H1 (cell line): ENCODE results near the gene ZNF407. TPM values are rescaled to one million over a fixed set of nuclear protein-coding genes. Genes with fewer than 3 reads are reported as not detected.
A peak's percentile ranks its signal among the peaks of the same experiment; 100 is the strongest.

Experiments
- CTCF ChIA-PET: fragments of 300-600 bp; sonication (Branson Sonifier 250); formaldehyde crosslinking; loops from one replicate; lab custom pipeline; 2021; ENCODE audit not compliant: partially characterized antibody; lab: Charles Lee
- POLR2A ChIA-PET: fragments of 300-600 bp; sonication (Branson Sonifier 250); formaldehyde crosslinking; loops from one replicate; lab custom pipeline; 2021; ENCODE audit warnings: inconsistent platforms; ENCODE audit not compliant: partially characterized antibody; lab: Charles Lee
- DNase-seq, 2 experiments: peaks; one replicate each; pipeline versions ENCODE4 v3.0.0 to v3.0.0-alpha.2; 2010 to 2022; ENCODE audit warnings: low spot score in 2 of 2, low read depth in 1 of 2, mixed read lengths in 1 of 2
- FAIRE-seq: peaks from 2 replicates; lab custom pipeline; 2011; peaks lifted over from hg19 to GRCh38; lab: Jason Lieb, UNC
- H2AFZ ChIP-seq: 2 replicates; pipeline ENCODE4 v1.8.1; 2012; ENCODE audit warnings: low read length, inconsistent platforms
- H2AK5ac ChIP-seq: 2 replicates; pipeline ENCODE4 v1.6.1; 2013; ENCODE audit warnings: low read depth, low read length
- H2BK120ac ChIP-seq: replicated peaks from 2 replicates; pipeline ENCODE3; 2013; ENCODE audit warnings: low read depth, low read length, inconsistent platforms
- H2BK12ac ChIP-seq: 2 replicates; pipeline ENCODE4 v1.6.1; 2013; ENCODE audit warnings: low read depth, low read length
- H2BK15ac ChIP-seq: 2 replicates; pipeline ENCODE4 v1.6.1; 2013; ENCODE audit warnings: low read length
- H2BK20ac ChIP-seq: 2 replicates; pipeline ENCODE4 v1.6.1; 2013; ENCODE audit warnings: low read length
- H2BK5ac ChIP-seq: 2 replicates; pipeline ENCODE4 v1.6.1; 2013; ENCODE audit warnings: low read depth, low read length
- H3K14ac ChIP-seq: 2 replicates; pipeline ENCODE4 v1.6.1; 2013; ENCODE audit warnings: inconsistent platforms; ENCODE audit not compliant: insufficient read length
- H3K18ac ChIP-seq: 2 replicates; pipeline ENCODE4 v1.6.1; 2013; ENCODE audit warnings: low read length; ENCODE audit errors: extremely low read depth
- H3K23ac ChIP-seq: 2 replicates; pipeline ENCODE4 v1.6.1; 2013; ENCODE audit warnings: inconsistent platforms; ENCODE audit not compliant: insufficient read length
- H3K23me2 ChIP-seq: 2 replicates; pipeline ENCODE4 v1.6.1; 2013; ENCODE audit warnings: low read depth, low read length
- H3K27ac ChIP-seq: 2 replicates; pipeline ENCODE4 v1.6.1; 2011; ENCODE audit warnings: low read depth, low read length, inconsistent platforms
- H3K27me3 ChIP-seq, 4 experiments: replicated peaks in 1 of 4; 1 replicate in 1 of 4; 2 replicates in 3 of 4; pipeline versions ENCODE4 v1.6.1 to v1.8.1; 2011 to 2013; ENCODE audit warnings: low read length in 3 of 4, mild to moderate bottlenecking in 3 of 4, inconsistent platforms in 2 of 4, mixed read lengths in 2 of 4, moderate library complexity in 1 of 4; ENCODE audit not compliant: control insufficient read depth in 3 of 4, insufficient read depth in 3 of 4; ENCODE audit errors: extremely low read depth in 1 of 4
- H3K36me3 ChIP-seq, 4 experiments: 2 replicates each; pipeline versions ENCODE4 v1.6.1 to v1.8.1; 2011 to 2013; ENCODE audit warnings: mild to moderate bottlenecking in 4 of 4, low read length in 3 of 4, moderate library complexity in 2 of 4, control low read depth in 1 of 4, inconsistent platforms in 1 of 4; ENCODE audit not compliant: insufficient read depth in 4 of 4, control insufficient read depth in 2 of 4
- H3K4ac ChIP-seq: replicated peaks from 2 replicates; pipeline ENCODE3; 2013; ENCODE audit warnings: low read length, low read depth, mixed read lengths, inconsistent platforms; ENCODE audit not compliant: insufficient read length
- H3K4me1 ChIP-seq, 4 experiments: replicated peaks in 1 of 4; 1 replicate in 1 of 4; 2 replicates in 3 of 4; pipeline versions ENCODE4 v1.6.1 to v1.8.1; 2011 to 2013; ENCODE audit warnings: low read length in 3 of 4, inconsistent platforms in 2 of 4, mixed read lengths in 1 of 4; ENCODE audit not compliant: insufficient read depth in 4 of 4, control insufficient read depth in 3 of 4
- H3K4me2 ChIP-seq, 2 experiments: 2 replicates each; pipeline versions ENCODE4 v1.6.1 to v1.8.1; 2011 to 2013; ENCODE audit warnings: low read depth in 2 of 2, low read length in 2 of 2, control low read depth in 1 of 2, inconsistent platforms in 1 of 2, mild to moderate bottlenecking in 1 of 2; ENCODE audit not compliant: insufficient read depth in 1 of 2
- H3K4me3 ChIP-seq, 4 experiments: fragments of 200-600, 300-600 bp in 1 of 4; sonication (generic), shearing (Covaris generic), sonication (Bioruptor Twin) in 1 of 4; 2 replicates each; pipeline versions ENCODE4 v1.5.1 to v1.8.1; 2011 to 2016; ENCODE audit warnings: low read length in 4 of 4, low read depth in 3 of 4, control low read depth in 2 of 4, inconsistent platforms in 2 of 4, mild to moderate bottlenecking in 2 of 4, mixed read lengths in 1 of 4, moderate library complexity in 1 of 4; ENCODE audit not compliant: insufficient read depth in 2 of 4; ENCODE audit errors: extremely low read depth in 1 of 4
- H3K56ac ChIP-seq: replicated peaks from 2 replicates; pipeline ENCODE3; 2013; ENCODE audit warnings: low read depth, mild to moderate bottlenecking, mixed read lengths, low read length, inconsistent platforms; ENCODE audit not compliant: insufficient read length
- H3K79me1 ChIP-seq: 2 replicates; pipeline ENCODE4 v1.6.1; 2013; ENCODE audit warnings: low read depth, low read length, control low read depth
- H3K79me2 ChIP-seq, 2 experiments: 2 replicates each; pipeline versions ENCODE4 v1.6.1 to v1.8.1; 2012 to 2013; ENCODE audit warnings: low read length in 2 of 2, mild to moderate bottlenecking in 2 of 2, inconsistent platforms in 1 of 2; ENCODE audit not compliant: insufficient read depth in 2 of 2, control insufficient read depth in 1 of 2
- H3K9ac ChIP-seq, 4 experiments: replicated peaks in 1 of 4; 1 replicate in 1 of 4; 2 replicates in 3 of 4; pipeline versions ENCODE4 v1.6.1 to v1.8.1; 2011 to 2013; ENCODE audit warnings: low read depth in 3 of 4, low read length in 3 of 4, control low read depth in 2 of 4, mild to moderate bottlenecking in 2 of 4, moderate library complexity in 2 of 4, inconsistent platforms in 1 of 4; ENCODE audit errors: extremely low read depth in 1 of 4
- H3K9me3 ChIP-seq, 2 experiments: 2 replicates each; pipeline versions ENCODE4 v1.6.1 to v1.8.1; 2012 to 2013; ENCODE audit warnings: mild to moderate bottlenecking in 2 of 2, moderate library complexity in 2 of 2, control low read depth in 1 of 2, inconsistent platforms in 1 of 2, low read depth in 1 of 2, low read length in 1 of 2, mixed read lengths in 1 of 2; ENCODE audit not compliant: insufficient read depth in 2 of 2
- H4K20me1 ChIP-seq, 2 experiments: replicated peaks in 1 of 2; 2 replicates each; pipeline versions ENCODE3 to v1.8.1; 2011 to 2013; ENCODE audit warnings: inconsistent platforms in 2 of 2, low read length in 2 of 2, mild to moderate bottlenecking in 1 of 2; ENCODE audit not compliant: insufficient read depth in 2 of 2, control insufficient read depth in 1 of 2
- H4K5ac ChIP-seq: 2 replicates; pipeline ENCODE4 v1.6.1; 2013; ENCODE audit warnings: low read length, low read depth, mixed read lengths, inconsistent platforms; ENCODE audit not compliant: insufficient read length
- H4K8ac ChIP-seq: 2 replicates; pipeline ENCODE4 v1.8.0; 2013; ENCODE audit warnings: mild to moderate bottlenecking, moderate library complexity, low read length, inconsistent platforms; ENCODE audit not compliant: insufficient read depth; ENCODE audit errors: extremely low read depth
- H4K91ac ChIP-seq: replicated peaks from 2 replicates; pipeline ENCODE3; 2013; ENCODE audit warnings: low read length, mixed read lengths, inconsistent platforms; ENCODE audit not compliant: insufficient read length
- CTCF ChIP-seq, 3 experiments: IDR thresholded peaks; 1 replicate in 2 of 3; 2 replicates in 1 of 3; pipeline versions ENCODE4 v1.5.1 to v1.6.1; 2011; ENCODE audit warnings: low read length in 3 of 3, mild to moderate bottlenecking in 3 of 3, inconsistent platforms in 2 of 3, low read depth in 1 of 3, moderate library complexity in 1 of 3; ENCODE audit not compliant: insufficient read depth in 1 of 3; ENCODE audit errors: control extremely low read depth in 1 of 3
- E2F6 ChIP-seq: IDR thresholded peaks from 2 replicates; pipeline ENCODE4 v1.6.1; 2012; ENCODE audit warnings: inconsistent platforms
- RAD21 ChIP-seq, 2 experiments: IDR thresholded peaks in 1 of 2; conservative IDR thresholded peaks in 1 of 2; 2 replicates each; pipeline ENCODE4 v1.6.1; 2011; ENCODE audit warnings: low read depth in 2 of 2, low read length in 2 of 2, improper control_type of control experiment in 1 of 2, inconsistent platforms in 1 of 2, mild to moderate bottlenecking in 1 of 2, moderate library complexity in 1 of 2
- TEAD4 ChIP-seq: IDR thresholded peaks from 2 replicates; pipeline ENCODE4 v1.6.1; 2012; ENCODE audit warnings: low read depth, low read length, inconsistent platforms, mixed read lengths
- WGBS, 2 experiments: shearing (Covaris generic) in 1 of 2; methylation state at CpG; one replicate each; pipeline versions ENCODE4 v1.1.6 to v1.1.7; 2013 to 2015; ENCODE audit warnings: low lambda C conversion rate in 2 of 2, mixed read lengths in 2 of 2, inconsistent platforms in 1 of 2, low coverage in 1 of 2, missing lambda C conversion rate in 1 of 2; ENCODE audit not compliant: insufficient replicate concordance in 2 of 2, insufficient coverage in 1 of 2, insufficient read length in 1 of 2; ENCODE audit errors: extremely low coverage in 1 of 2, missing lambda C conversion rate in 1 of 2; 5-methylcytosine and 5-hydroxymethylcytosine counted together
- polyA plus RNA-seq, 7 experiments: library from polyadenylated mRNA; depleted of rRNA in 3 of 7; stranded (reverse) in 5 of 7; unstranded in 2 of 7; fragments of >200 nt in 5 of 7; fragments of 200-250 nt in 2 of 7; gene quantifications; 1 replicate in 5 of 7; 2 replicates in 1 of 7; 4 replicates in 1 of 7; pipeline versions ENCODE4 v1.2.1 to v1.2.3, GENCODE V29; 2011 to 2013; ENCODE audit warnings: missing spikeins in 2 of 7, mixed read lengths in 2 of 7
- total RNA-seq: library from RNA; stranded (reverse); fragmentation: NEBNext Ultra II Directional; extraction: Animal tissue kit (Norgen Biotek cat#: 25700); gene quantifications from 2 replicates; pipeline ENCODE4 v1.2.1, GENCODE V29; 2021

The ZNF407 gene
- total and polyA plus RNA-seq, 2 of the 8 experiments (the other 6 are each of a cell fraction or from before 2014, with no cell fraction given): 1.5 to 6.8 TPM

- Histone ChIP-seq H3K79me1 (no peaks in the 10 kb centered on the region), H2AK5ac (no peak overlapping the region), H3K23me2 (no peaks in the 10 kb centered on the region), H3K9me3 (no peaks in the 10 kb centered on the region), H4K8ac (no peak overlapping the region), H3K4me1 (peaks cover 0 to 4% (median 3%) of the 10 kb centered on the region in 4 experiments; a peak in 3 of 7 replicates), H3K9ac (no peak overlapping the region), H4K5ac (no peak overlapping the region), H3K79me2 (no peaks in the 10 kb centered on the region), H3K4me2 (peak overlapping the region; percentile 2 to 42; a peak in 3 of 4 replicates), H2BK120ac (no peak overlapping the region), H3K27me3 (no peaks in the 10 kb centered on the region; a peak in 1 of 7 replicates), H3K14ac (no peak overlapping the region), H3K36me3 (no peaks in the 10 kb centered on the region), H2BK20ac (no peak overlapping the region), H3K18ac (no peak overlapping the region), H4K20me1 (no peaks in the 10 kb centered on the region), H2BK15ac (no peak overlapping the region), H3K23ac (no peak overlapping the region), H3K56ac (no peak overlapping the region), H3K27ac (no peak overlapping the region), H4K91ac (no peak overlapping the region), H2BK5ac (no peak overlapping the region), H2AFZ (no peak overlapping the region; the same call in 1 of the 2 replicates), H3K4ac (no peak overlapping the region), H3K4me3 (peak overlapping the region in 1 of 4 experiments; percentile 24; a peak in 1 of 8 replicates), H2BK12ac (no peak overlapping the region)
- TF ChIP-seq E2F6 (no peak), TEAD4 (peak; percentile 77), CTCF (IDR thresholded peaks at IDR 0.05; ENCODE audit: control extremely low read depth in 1 of 3, insufficient read depth in 1 of 3, low read depth in 1 of 3, low read length in 3 of 3) (peak; percentile 11 to 41 (median 19); a peak in 2 of 4 replicates), RAD21 (IDR thresholded peaks at IDR 0.05 in 1 of 2, conservative IDR thresholded peaks at IDR 0.05 in 1 of 2; ENCODE audit: low read depth in 2 of 2, low read length in 2 of 2) (peak; percentile 18 to 24; a peak in 2 of 4 replicates)
- peak; percentile 24 for FAIRE-seq
- WGBS, 2 experiments: 34% methylated on average over 8 of the region's 8 CpGs; no CpG with 5 or more reads in 1 of the 2 experiments
- DNase-seq: peak in 1 of 2 experiments; percentile 55
- CTCF ChIA-PET: interaction anchor here (0.6 to 2.4 kb wide), 6 partner anchors 11 to 380 kb away, joined by 3 to 13 read pairs (median 4); no protein-coding TSS in a partner anchor
- POLR2A ChIA-PET: interaction anchor here (1.5 to 1.6 kb wide), 2 partner anchors 16 to 17 kb away, joined by 3 to 6 read pairs; no protein-coding TSS in a partner anchor
Measured at GRCh38 chr18:74579496-74580065, 18.1 kb upstream of the ZNF407 start.
